Measurements from ENCODE around the gene HNRNPA3. TPM values are rescaled to one million over a fixed set of nuclear protein-coding genes. Genes with fewer than 3 reads are reported as not detected.
"Not testable (repeated sequence)": the region's sequence is repeated elsewhere in the genome, so short reads cannot be mapped to it uniquely, and the experiment has no call there.

HNRNPA3 gene
- total RNA-seq, 1 donor from 2014 or later = 64.4 TPM

DNA sequence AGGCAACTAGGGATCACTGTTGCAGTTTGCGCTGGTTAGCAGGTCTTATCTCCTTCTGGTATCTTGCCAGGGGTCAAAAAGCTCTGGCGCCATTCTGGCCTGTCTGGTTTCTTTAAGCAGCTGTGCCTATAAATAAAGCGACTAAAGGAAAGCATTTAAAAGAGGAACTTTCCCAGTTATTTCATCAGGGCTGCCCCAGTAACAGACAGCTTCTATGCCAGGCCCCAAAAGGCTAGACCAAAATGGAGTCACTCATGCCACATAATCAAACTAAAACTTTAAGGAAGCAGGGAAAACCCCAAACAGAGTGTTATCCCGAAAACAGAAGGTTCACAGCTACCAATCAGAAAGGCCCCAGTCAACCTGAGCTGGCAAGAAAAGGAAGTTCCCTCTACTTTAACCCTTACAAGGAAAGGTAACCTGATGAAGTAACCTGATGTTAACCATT is 41.2 kb upstream of the HNRNPA3 start:
- no peak overlapping the region for H3K4me3 ChIP-seq (ENCODE audit: low read depth, low read length)
- TF ChIP-seq, protein P1, sequence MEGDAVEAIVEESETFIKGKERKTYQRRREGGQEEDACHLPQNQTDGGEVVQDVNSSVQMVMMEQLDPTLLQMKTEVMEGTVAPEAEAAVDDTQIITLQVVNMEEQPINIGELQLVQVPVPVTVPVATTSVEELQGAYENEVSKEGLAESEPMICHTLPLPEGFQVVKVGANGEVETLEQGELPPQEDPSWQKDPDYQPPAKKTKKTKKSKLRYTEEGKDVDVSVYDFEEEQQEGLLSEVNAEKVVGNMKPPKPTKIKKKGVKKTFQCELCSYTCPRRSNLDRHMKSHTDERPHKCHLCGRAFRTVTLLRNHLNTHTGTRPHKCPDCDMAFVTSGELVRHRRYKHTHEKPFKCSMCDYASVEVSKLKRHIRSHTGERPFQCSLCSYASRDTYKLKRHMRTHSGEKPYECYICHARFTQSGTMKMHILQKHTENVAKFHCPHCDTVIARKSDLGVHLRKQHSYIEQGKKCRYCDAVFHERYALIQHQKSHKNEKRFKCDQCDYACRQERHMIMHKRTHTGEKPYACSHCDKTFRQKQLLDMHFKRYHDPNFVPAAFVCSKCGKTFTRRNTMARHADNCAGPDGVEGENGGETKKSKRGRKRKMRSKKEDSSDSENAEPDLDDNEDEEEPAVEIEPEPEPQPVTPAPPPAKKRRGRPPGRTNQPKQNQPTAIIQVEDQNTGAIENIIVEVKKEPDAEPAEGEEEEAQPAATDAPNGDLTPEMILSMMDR (conservative IDR thresholded peaks at IDR 0.05; ENCODE audit: low read depth, low read length) = no peak
- no peak for DNase-seq (ENCODE audit: low read depth)

DNA sequence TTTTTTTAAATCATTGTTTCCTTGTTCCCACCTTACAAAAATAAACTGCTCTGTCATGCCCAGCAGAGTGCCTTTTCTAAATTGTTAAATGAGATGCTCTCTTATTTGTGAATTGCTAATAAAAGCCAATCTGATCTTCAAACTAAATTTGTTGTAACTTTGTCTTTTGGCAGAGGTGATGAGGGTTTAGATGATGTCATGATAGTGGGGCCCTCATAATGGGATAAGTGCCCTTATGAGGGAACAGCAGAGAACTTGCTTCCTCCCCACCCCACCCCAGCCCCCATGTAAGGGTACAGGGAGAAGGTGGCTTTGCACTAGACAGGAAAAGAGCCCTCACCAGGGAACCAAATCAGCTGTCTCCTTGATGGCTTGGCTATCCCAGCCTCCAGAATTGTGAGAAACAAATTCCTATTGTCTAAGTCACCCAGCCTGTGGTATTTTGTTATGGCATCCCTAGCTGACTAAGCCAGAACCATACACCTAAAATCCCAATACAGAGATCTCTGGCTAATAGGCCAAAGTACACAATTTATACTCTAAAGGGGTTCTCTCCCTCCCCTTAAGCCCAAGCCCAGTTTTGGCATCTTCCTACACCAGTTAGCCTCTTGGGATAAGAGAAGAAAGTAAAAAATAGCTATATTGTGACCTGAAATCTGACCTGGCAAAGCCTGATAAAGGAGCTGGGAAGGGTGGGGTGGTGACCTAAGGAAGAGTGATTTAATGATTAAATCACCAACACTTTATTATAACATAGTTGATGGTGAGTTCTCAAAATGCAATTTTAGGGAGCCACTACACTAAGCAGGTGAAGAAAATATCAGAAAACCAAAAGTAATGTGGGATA is 40.3 kb upstream of the HNRNPA3 start:
- TF ChIP-seq, protein P1 (conservative IDR thresholded peaks at IDR 0.05; ENCODE audit: low read depth, low read length) = no peak
- no peak overlapping the region for H3K4me3 ChIP-seq (ENCODE audit: low read depth, low read length)
- DNase-seq (ENCODE audit: low read depth) = no peak

DNA sequence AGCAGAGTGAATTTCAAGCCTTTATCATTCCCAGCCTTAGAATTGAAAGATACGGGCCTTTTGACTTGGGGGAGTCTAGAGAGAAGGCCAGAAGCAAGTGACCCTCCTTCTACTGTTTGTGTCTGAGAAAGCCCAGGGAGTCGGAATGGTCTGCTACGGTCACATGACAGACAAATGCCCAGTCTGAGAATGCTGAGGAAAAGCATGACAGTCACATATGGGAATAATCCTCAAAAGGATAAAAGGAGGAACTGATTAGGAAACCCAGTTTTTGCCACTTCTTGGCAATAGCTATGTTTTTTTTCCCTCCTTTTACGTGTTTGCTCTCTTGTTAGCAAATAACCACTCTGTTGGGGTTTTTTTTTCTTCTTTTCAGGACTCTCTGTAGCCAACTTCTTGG is 38.1 kb upstream of the HNRNPA3 start:
- no peak for DNase-seq (ENCODE audit: low read depth)
- no peak overlapping the region for H3K4me3 ChIP-seq (ENCODE audit: low read depth, low read length)
- TF ChIP-seq, protein P1 (conservative IDR thresholded peaks at IDR 0.05; ENCODE audit: low read depth, low read length) = no peak

DNA sequence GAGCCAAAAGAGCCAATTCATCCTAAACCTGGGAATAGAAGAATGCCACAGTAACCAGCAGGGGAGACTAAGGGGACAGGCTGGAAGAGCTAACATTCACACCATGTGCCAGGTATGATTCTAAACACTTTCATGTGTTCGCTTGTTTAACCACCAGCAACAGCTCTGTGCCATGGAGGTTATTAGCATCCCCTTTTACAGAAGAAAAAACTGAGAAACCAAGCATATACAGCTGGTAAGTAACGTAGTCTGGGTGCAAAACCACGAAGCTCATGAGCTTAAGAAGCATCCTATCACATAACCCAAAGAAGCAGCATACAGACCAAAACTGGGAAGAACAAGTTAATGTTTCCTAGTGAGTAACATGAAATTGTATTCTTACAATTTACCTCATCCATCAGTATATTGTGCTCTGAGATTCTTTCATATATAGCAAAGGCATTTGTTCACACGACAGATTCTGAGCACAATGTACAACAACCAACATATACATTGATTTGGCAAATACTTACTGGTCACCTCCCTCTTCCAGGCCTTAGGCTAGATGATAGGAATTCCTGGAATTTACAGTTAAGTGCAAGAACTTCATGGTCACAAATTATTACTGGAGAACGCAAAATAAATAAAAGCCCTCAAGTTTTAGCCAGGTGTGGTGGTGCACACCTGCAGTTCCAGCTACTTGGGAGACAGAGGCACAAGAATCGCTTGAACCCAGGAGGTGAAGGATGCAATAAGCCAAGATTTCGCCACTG is 36.5 kb upstream of the HNRNPA3 start:
- TF ChIP-seq, protein P1 (conservative IDR thresholded peaks at IDR 0.05; ENCODE audit: low read depth, low read length) = no peak
- H3K4me3 ChIP-seq (ENCODE audit: low read depth, low read length) = no peak overlapping the region
- no peak for DNase-seq (ENCODE audit: low read depth)

DNA sequence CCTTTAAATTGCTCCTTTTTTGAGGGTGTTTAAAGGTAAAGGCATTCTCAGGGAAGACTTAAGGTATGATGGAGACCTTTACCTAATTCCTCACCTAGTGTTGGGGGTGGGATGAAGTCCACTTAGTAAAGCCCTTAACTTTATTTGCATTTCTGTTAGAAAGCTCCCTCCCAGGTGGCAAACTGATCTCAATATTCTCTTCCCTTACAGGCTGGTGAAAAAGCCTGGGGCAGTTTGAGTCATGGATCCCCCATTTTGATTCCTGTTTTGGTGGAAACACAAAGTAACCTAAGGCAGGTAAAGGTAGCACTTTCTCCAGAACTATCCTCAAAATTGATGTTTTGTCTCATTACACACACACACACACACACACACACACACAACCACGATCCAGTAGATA is 33.8 kb upstream of the HNRNPA3 start:
- DNase-seq (ENCODE audit: low read depth) = no peak
- TF ChIP-seq, protein P1 (conservative IDR thresholded peaks at IDR 0.05; ENCODE audit: low read depth, low read length) = no peak
- H3K4me3 ChIP-seq (ENCODE audit: low read depth, low read length) = no peak overlapping the region

DNA sequence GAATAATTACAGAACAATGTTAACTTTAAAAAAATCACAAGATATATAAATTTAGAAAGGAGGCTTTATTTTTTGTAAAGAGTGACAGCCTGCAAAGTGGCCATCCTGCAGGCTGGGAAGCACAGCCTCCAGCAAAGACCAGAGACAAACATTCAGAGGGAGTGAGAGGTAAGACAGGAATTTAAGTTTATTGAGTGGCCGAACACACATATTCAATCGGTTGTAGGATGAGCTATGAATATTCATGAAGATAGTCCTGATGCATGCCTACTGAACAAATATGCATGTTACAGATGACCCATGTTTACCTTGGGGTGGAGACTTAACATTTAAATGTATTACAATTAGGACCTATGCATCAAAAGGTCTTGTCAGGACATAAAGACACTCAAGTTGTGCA is 33.4 kb upstream of the HNRNPA3 start:
- TF ChIP-seq, protein P1 (conservative IDR thresholded peaks at IDR 0.05; ENCODE audit: low read depth, low read length) = no peak
- DNase-seq (ENCODE audit: low read depth) = no peak
- no peak overlapping the region for H3K4me3 ChIP-seq (ENCODE audit: low read depth, low read length)

DNA sequence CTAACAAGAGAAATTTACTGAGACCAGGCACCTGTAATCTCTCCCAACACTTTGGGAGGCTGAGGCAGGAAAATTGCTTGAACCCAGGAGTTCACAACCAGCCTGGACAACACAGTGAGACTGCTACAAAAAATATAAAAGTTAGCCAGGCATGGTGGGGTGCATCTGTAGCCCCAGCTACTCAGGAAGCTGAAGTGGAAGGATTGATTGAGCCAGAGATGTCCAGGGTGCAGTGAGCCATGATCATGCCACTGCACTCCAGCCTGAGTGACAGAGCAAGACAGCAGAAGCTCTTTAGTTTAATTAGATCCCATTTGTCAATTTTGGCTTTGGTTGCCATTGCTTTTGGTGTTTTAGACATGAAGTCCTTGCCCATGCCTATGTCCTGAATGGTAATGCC is 32.9 kb upstream of the HNRNPA3 start:
- not testable (repeated sequence) for H3K4me3 ChIP-seq (ENCODE audit: low read depth, low read length); DNase-seq (ENCODE audit: low read depth)

Measured in epithelial cell of proximal tubule (primary cell).